Bone marrow (tissue), 2 donors: ENCODE data around the gene IQCC.
A peak's percentile ranks its signal among the peaks of the same experiment; 100 is the strongest.
"Not testable (repeated sequence)": the region's sequence is repeated elsewhere in the genome, so short reads cannot be mapped to it uniquely, and the experiment has no call there.

ENCODE experiments used
- DNase-seq, 2 donors: peaks; one replicate each; lab custom pipeline; 2025; lab: John Stamatoyannopoulos, UW

IQCC gene

GRCh38 chr1:32205401-32206370 is at the start of gene IQCC:
IQCC (plus strand) TSS chr1:32205671; CDS start chr1:32205682, 11 bp downstream.
- peak; percentile 33 to 41 for DNase-seq

- no peak for DNase-seq
Measured at GRCh38 chr1:32159189-32159588, 46.3 kb upstream of the IQCC start.

- DNase-seq: no peak
Measured at GRCh38 chr1:32163405-32163804, 42.1 kb upstream of the IQCC start.

GRCh38 chr1:32165633-32166032 is 39.8 kb upstream of the IQCC start:
- DNase-seq: not testable (repeated sequence)

GRCh38 chr1:32170991-32171390 is 34.5 kb upstream of the IQCC start:
- DNase-seq: no peak

GRCh38 chr1:32172621-32173245 is 32.7 kb upstream of the IQCC start:
- peak in 1 of 2 donors; percentile 27 for DNase-seq

- no peak for DNase-seq
Measured at GRCh38 chr1:32178380-32179192, 26.9 kb upstream of the IQCC start.

- DNase-seq: no peak
Measured at GRCh38 chr1:32179193-32179442, 26.4 kb upstream of the IQCC start.

GRCh38 chr1:32179443-32180185 is 25.9 kb upstream of the IQCC start, which contains the start of gene TXLNA:
TXLNA (plus strand) TSS chr1:32179675; CDS start chr1:32180346, 671 bp downstream.
- peak; percentile 77 to 99 for DNase-seq

- DNase-seq: peak in 1 of 2 donors; percentile 52
Measured at GRCh38 chr1:32180186-32181060, 25.0 kb upstream of the IQCC start.

- DNase-seq: no peak
Measured at GRCh38 chr1:32181065-32181464, 24.4 kb upstream of the IQCC start.

- no peak for DNase-seq
Measured at GRCh38 chr1:32181563-32181962, 23.9 kb upstream of the IQCC start.

GRCh38 chr1:32182060-32182459 is 23.4 kb upstream of the IQCC start:
- DNase-seq: no peak

GRCh38 chr1:32184650-32185049 is 20.8 kb upstream of the IQCC start:
- no peak for DNase-seq

GRCh38 chr1:32186077-32186476 is 19.4 kb upstream of the IQCC start:
- DNase-seq: no peak

- DNase-seq: no peak
Measured at GRCh38 chr1:32186491-32186890, 19.0 kb upstream of the IQCC start.

- DNase-seq: no peak
Measured at GRCh38 chr1:32187850-32188249, 17.6 kb upstream of the IQCC start.

- DNase-seq: no peak
Measured at GRCh38 chr1:32192220-32192948, 13.1 kb upstream of the IQCC start.

- DNase-seq: no peak
Measured at GRCh38 chr1:32194984-32195383, 10.5 kb upstream of the IQCC start.

GRCh38 chr1:32195531-32195930 is 9.9 kb upstream of the IQCC start:
- DNase-seq: no peak
